Trophoblast cell (in vitro differentiated cells and primary cell): ENCODE measurements around the gene CR2.

Experiments
- DNase-seq, 2 donors: peaks; one replicate each; pipeline ENCODE4 v3.0.0-alpha.2; 2016
- H2AFZ ChIP-seq: 2 replicates; pipeline ENCODE4 v1.6.1; 2013; ENCODE audit warnings: low read length, moderate library complexity, mild to moderate bottlenecking; ENCODE audit not compliant: insufficient read depth, poor library complexity
- H2AK5ac ChIP-seq: 2 replicates; pipeline ENCODE4 v1.6.1; 2013; ENCODE audit warnings: mild to moderate bottlenecking, low read length
- H2BK120ac ChIP-seq: 2 replicates; pipeline ENCODE4 v1.6.1; 2013; ENCODE audit warnings: low read length, mild to moderate bottlenecking, moderate library complexity; ENCODE audit not compliant: insufficient read depth, poor library complexity
- H2BK12ac ChIP-seq: 2 replicates; pipeline ENCODE4 v1.6.1; 2013; ENCODE audit warnings: mild to moderate bottlenecking, low read length, moderate library complexity
- H2BK5ac ChIP-seq: 2 replicates; pipeline ENCODE4 v1.6.1; 2013; ENCODE audit warnings: low read length, low read depth, moderate library complexity, mild to moderate bottlenecking; ENCODE audit not compliant: poor library complexity
- H3K14ac ChIP-seq: 2 replicates; pipeline ENCODE4 v1.6.1; 2013; ENCODE audit warnings: mild to moderate bottlenecking, low read length
- H3K18ac ChIP-seq: 2 replicates; pipeline ENCODE4 v1.6.1; 2013; ENCODE audit warnings: mild to moderate bottlenecking, low read length
- H3K23ac ChIP-seq: 2 replicates; pipeline ENCODE4 v1.6.1; 2013; ENCODE audit warnings: low read length
- H3K27ac ChIP-seq: 2 replicates; pipeline ENCODE4 v1.5.1; 2013; ENCODE audit warnings: low read depth, mild to moderate bottlenecking, inconsistent platforms, low read length, moderate library complexity
- H3K27me3 ChIP-seq: 2 replicates; pipeline ENCODE4 v1.6.1; 2013; ENCODE audit warnings: inconsistent platforms, mild to moderate bottlenecking, low read length, moderate library complexity; ENCODE audit not compliant: insufficient read depth
- H3K36me3 ChIP-seq, 2 experiments: 1 replicate in 1 of 2; 2 replicates in 1 of 2; pipeline ENCODE4 v1.6.1; 2013; ENCODE audit warnings: low read length in 2 of 2, mild to moderate bottlenecking in 2 of 2, moderate library complexity in 1 of 2; ENCODE audit not compliant: insufficient read depth in 2 of 2, control insufficient read depth in 1 of 2
- H3K4ac ChIP-seq: 2 replicates; pipeline ENCODE4 v1.6.1; 2013; ENCODE audit warnings: low read depth, mild to moderate bottlenecking, low read length, moderate library complexity
- H3K4me1 ChIP-seq, 2 experiments: 1 replicate in 1 of 2; 2 replicates in 1 of 2; pipeline ENCODE4 v1.6.1; 2013; ENCODE audit warnings: low read length in 2 of 2, mild to moderate bottlenecking in 2 of 2, moderate library complexity in 1 of 2; ENCODE audit not compliant: insufficient read depth in 2 of 2, control insufficient read depth in 1 of 2
- H3K4me2 ChIP-seq: 2 replicates; pipeline ENCODE4 v1.6.1; 2013; ENCODE audit warnings: inconsistent platforms, mild to moderate bottlenecking, low read length, moderate library complexity
- H3K4me3 ChIP-seq: 2 replicates; pipeline ENCODE4 v1.5.1; 2013; ENCODE audit warnings: mild to moderate bottlenecking, low read depth, low read length, inconsistent platforms
- H3K79me1 ChIP-seq: one replicate; pipeline ENCODE4 v1.6.1; 2013; ENCODE audit warnings: low read length
- H3K79me2 ChIP-seq: 2 replicates; pipeline ENCODE4 v1.6.1; 2013; ENCODE audit warnings: low read length, mild to moderate bottlenecking; ENCODE audit not compliant: control insufficient read depth, insufficient read depth, poor library complexity
- H3K9ac ChIP-seq: 2 replicates; pipeline ENCODE4 v1.6.1; 2013; ENCODE audit warnings: mild to moderate bottlenecking, low read length
- H3K9me3 ChIP-seq: 2 replicates; pipeline ENCODE4 v1.6.1; 2013; ENCODE audit warnings: low read depth, mild to moderate bottlenecking, control low read depth, inconsistent platforms, low read length; ENCODE audit not compliant: insufficient read depth
- H4K12ac ChIP-seq: 2 replicates; pipeline ENCODE4 v1.6.1; 2013; ENCODE audit warnings: low read depth, mild to moderate bottlenecking, low read length, moderate library complexity
- H4K8ac ChIP-seq: 2 replicates; pipeline ENCODE4 v1.6.1; 2013; ENCODE audit warnings: low read depth, mild to moderate bottlenecking, low read length, moderate library complexity
- H4K91ac ChIP-seq: one replicate; pipeline ENCODE4 v1.6.1; 2013; ENCODE audit warnings: low read depth, mild to moderate bottlenecking, low read length, moderate library complexity
- WGBS: extraction: QIAGEN DNeasy Blood & Tissue Kit; methylation state at CpG from one replicate; pipeline ENCODE4 v1.1.7; 2013; ENCODE audit warnings: missing lambda C conversion rate; ENCODE audit not compliant: insufficient read length, insufficient coverage; ENCODE audit errors: extremely low coverage; 5-methylcytosine and 5-hydroxymethylcytosine counted together

The CR2 gene

GRCh38 chr1:207412845-207413244, 41.3 kb upstream of the CR2 start:
- no peaks in the 10 kb centered on the region for H3K36me3 ChIP-seq
- no peak overlapping the region for H4K12ac ChIP-seq
- H3K27me3 ChIP-seq: no peaks in the 10 kb centered on the region
- no peaks in the 10 kb centered on the region for H3K9me3 ChIP-seq
- no peaks in the 10 kb centered on the region for H3K79me1 ChIP-seq
- no peak overlapping the region for H2BK120ac ChIP-seq
- no peak overlapping the region for H3K27ac ChIP-seq
- no peak overlapping the region for H3K23ac ChIP-seq
- no peak overlapping the region for H3K4me2 ChIP-seq
- H3K4me1 ChIP-seq: no peaks in the 10 kb centered on the region
- no peak overlapping the region for H4K8ac ChIP-seq
- WGBS: no CpG with 5 or more reads among the region's 2 CpGs
- no peak overlapping the region for H2BK12ac ChIP-seq
- no peak overlapping the region for H3K18ac ChIP-seq
- no peak overlapping the region for H4K91ac ChIP-seq
- no peak overlapping the region for H3K14ac ChIP-seq
- DNase-seq: no peak
- H3K4me3 ChIP-seq: no peak overlapping the region
- H2AK5ac ChIP-seq: no peak overlapping the region
- no peak overlapping the region for H3K9ac ChIP-seq
- H2AFZ ChIP-seq: no peak overlapping the region
- no peak overlapping the region for H2BK5ac ChIP-seq
- H3K79me2 ChIP-seq: no peaks in the 10 kb centered on the region
- H3K4ac ChIP-seq: no peak overlapping the region

- no peak overlapping the region for H2BK12ac ChIP-seq
- no peak overlapping the region for H3K4me2 ChIP-seq
- H3K36me3 ChIP-seq: no peaks in the 10 kb centered on the region
- H2AK5ac ChIP-seq: no peak overlapping the region
- DNase-seq: no peak
- H4K12ac ChIP-seq: no peak overlapping the region
- no peak overlapping the region for H2BK120ac ChIP-seq
- no peaks in the 10 kb centered on the region for H3K79me1 ChIP-seq
- WGBS: no CpG with 5 or more reads among the region's 4 CpGs
- H2AFZ ChIP-seq: no peak overlapping the region
- no peak overlapping the region for H3K4me3 ChIP-seq
- H3K23ac ChIP-seq: no peak overlapping the region
- H3K18ac ChIP-seq: no peak overlapping the region
- H3K4ac ChIP-seq: no peak overlapping the region
- H2BK5ac ChIP-seq: no peak overlapping the region
- no peaks in the 10 kb centered on the region for H3K4me1 ChIP-seq
- no peak overlapping the region for H4K8ac ChIP-seq
- H4K91ac ChIP-seq: no peak overlapping the region
- no peak overlapping the region for H3K9ac ChIP-seq
- no peaks in the 10 kb centered on the region for H3K9me3 ChIP-seq
- no peaks in the 10 kb centered on the region for H3K27me3 ChIP-seq
- no peaks in the 10 kb centered on the region for H3K79me2 ChIP-seq
- no peak overlapping the region for H3K27ac ChIP-seq
- H3K14ac ChIP-seq: no peak overlapping the region
Measured at GRCh38 chr1:207414606-207415108, 39.5 kb upstream of the CR2 start.

- no peaks in the 10 kb centered on the region for H3K9me3 ChIP-seq
- no peak for DNase-seq
- H3K79me1 ChIP-seq: no peaks in the 10 kb centered on the region
- no peaks in the 10 kb centered on the region for H3K79me2 ChIP-seq
- no peak overlapping the region for H2AFZ ChIP-seq
- H2BK12ac ChIP-seq: no peak overlapping the region
- no peak overlapping the region for H3K14ac ChIP-seq
- no peak overlapping the region for H3K4me3 ChIP-seq
- H3K18ac ChIP-seq: no peak overlapping the region
- WGBS: no CpG with 5 or more reads among the region's 1 CpG
- no peak overlapping the region for H2BK120ac ChIP-seq
- H3K36me3 ChIP-seq: no peaks in the 10 kb centered on the region
- no peaks in the 10 kb centered on the region for H3K27me3 ChIP-seq
- no peak overlapping the region for H2AK5ac ChIP-seq
- H3K9ac ChIP-seq: no peak overlapping the region
- H4K8ac ChIP-seq: no peak overlapping the region
- H4K12ac ChIP-seq: no peak overlapping the region
- no peak overlapping the region for H3K4me2 ChIP-seq
- H4K91ac ChIP-seq: no peak overlapping the region
- H3K23ac ChIP-seq: no peak overlapping the region
- H3K4me1 ChIP-seq: no peaks in the 10 kb centered on the region
- no peak overlapping the region for H2BK5ac ChIP-seq
- H3K4ac ChIP-seq: no peak overlapping the region
- H3K27ac ChIP-seq: no peak overlapping the region
Measured at GRCh38 chr1:207417076-207417475, 37.1 kb upstream of the CR2 start.

GRCh38 chr1:207418351-207418750, 35.8 kb upstream of the CR2 start:
- Histone ChIP-seq H2AFZ (no peak overlapping the region), H3K18ac (no peak overlapping the region), H4K8ac (no peak overlapping the region), H3K14ac (no peak overlapping the region), H3K4me3 (no peak overlapping the region), H2AK5ac (no peak overlapping the region), H3K4me1 (no peaks in the 10 kb centered on the region), H3K4ac (no peak overlapping the region), H3K9me3 (no peaks in the 10 kb centered on the region), H2BK120ac (no peak overlapping the region), H3K27ac (no peak overlapping the region), H3K4me2 (no peak overlapping the region), H3K9ac (no peak overlapping the region), H3K36me3 (no peaks in the 10 kb centered on the region), H2BK5ac (no peak overlapping the region), H3K79me1 (no peaks in the 10 kb centered on the region), H3K27me3 (no peaks in the 10 kb centered on the region), H3K79me2 (no peaks in the 10 kb centered on the region), H4K91ac (no peak overlapping the region), H4K12ac (no peak overlapping the region), H2BK12ac (no peak overlapping the region), H3K23ac (no peak overlapping the region)
- no peak for DNase-seq
- no CpG with 5 or more reads among the region's 1 CpG for WGBS
